ENCODE data around the gene MSX1.
A peak's percentile ranks its signal among the peaks of the same experiment; 100 is the strongest.

Gene MSX1

GRCh38 chr4:4842476-4843441 lies 16.7 kb upstream of the MSX1 start:
- DNase-seq = no peak

- DNase-seq = no peak
These were observed 15.7 kb upstream of the MSX1 start for GRCh38 chr4:4843635-4844291.

GRCh38 chr4:4845027-4845426 lies 14.4 kb upstream of the MSX1 start:
- no peak for DNase-seq

GRCh38 chr4:4847011-4847410 lies 12.5 kb upstream of the MSX1 start:
- DNase-seq = no peak

- no peak for DNase-seq
These were observed 10.9 kb upstream of the MSX1 start for GRCh38 chr4:4848540-4848939.

- no peak for DNase-seq
These were observed 10.4 kb upstream of the MSX1 start for GRCh38 chr4:4849106-4849505.

GRCh38 chr4:4849524-4850193 lies 9.8 kb upstream of the MSX1 start:
- no peak for DNase-seq

GRCh38 chr4:4851081-4851480 lies 8.4 kb upstream of the MSX1 start:
- no peak for DNase-seq

- DNase-seq = no peak
These were observed 7.6 kb upstream of the MSX1 start for GRCh38 chr4:4851906-4852305.

GRCh38 chr4:4852591-4853362 lies 6.7 kb upstream of the MSX1 start:
- DNase-seq = peak; percentile 36

- no peak for DNase-seq
These were observed 6.1 kb upstream of the MSX1 start for GRCh38 chr4:4853371-4853823.

GRCh38 chr4:4853921-4854648 lies 5.4 kb upstream of the MSX1 start:
- DNase-seq = no peak

GRCh38 chr4:4854649-4855295 lies 4.7 kb upstream of the MSX1 start:
- no peak for DNase-seq

GRCh38 chr4:4855301-4856070 lies 4.0 kb upstream of the MSX1 start:
- no peak for DNase-seq

- no peak for DNase-seq
These were observed 3.1 kb upstream of the MSX1 start for GRCh38 chr4:4856071-4857000.

- DNase-seq = no peak
These were observed 2.3 kb upstream of the MSX1 start for GRCh38 chr4:4857001-4857808.

- no peak for DNase-seq
These were observed 1.5 kb upstream of the MSX1 start for GRCh38 chr4:4857809-4858508.

Measured in activated T-cell treated with anti-CD3 and anti-CD28 coated beads for 4 hours (primary cell).